Neural crest cell (in vitro differentiated cells): ENCODE data around the gene APOB. TPM values are rescaled to one million over a fixed set of nuclear protein-coding genes. Genes with fewer than 3 reads are reported as not detected.

Experiments
- DNase-seq: peaks from one replicate; pipeline ENCODE4 v3.0.0; 2021; ENCODE audit warnings: low read depth, mixed read lengths, low spot score
- H3K27ac Mint-ChIP-seq: one replicate; pipeline ENCODE4 v1.8.0; 2021; ENCODE audit warnings: mild to moderate bottlenecking, mixed read lengths; ENCODE audit not compliant: unreplicated experiment
- H3K27me3 Mint-ChIP-seq: 2 replicates; pipeline ENCODE4 v1.8.0; 2021; ENCODE audit warnings: low read depth, mild to moderate bottlenecking, mixed read lengths
- H3K36me3 Mint-ChIP-seq: 2 replicates; pipeline ENCODE4 v1.8.0; 2021; ENCODE audit warnings: low read depth, mild to moderate bottlenecking, mixed read lengths
- H3K4me1 Mint-ChIP-seq: 2 replicates; pipeline ENCODE4 v1.8.0; 2021; ENCODE audit warnings: mixed read lengths
- H3K4me3 Mint-ChIP-seq: one replicate; pipeline ENCODE4 v1.8.0; 2021; ENCODE audit warnings: mild to moderate bottlenecking, mixed read lengths
- H3K9me3 Mint-ChIP-seq: 2 replicates; pipeline ENCODE4 v1.8.0; 2021; ENCODE audit warnings: mixed read lengths
- total RNA-seq: library from RNA; stranded (reverse); gene quantifications from 2 replicates; pipeline ENCODE4 v1.2.1, GENCODE V29; 2021
- TF ChIP-seq, protein P1 (sequence below): fragments of 200-600 bp; sonication (generic); conservative IDR thresholded peaks from 2 replicates; pipeline ENCODE4 v1.5.0; 2021; ENCODE audit warnings: antibody characterized with exemption, mild to moderate bottlenecking

The APOB gene
- total RNA-seq, 1 donor from 2014 or later = 0.09 TPM

DNA sequence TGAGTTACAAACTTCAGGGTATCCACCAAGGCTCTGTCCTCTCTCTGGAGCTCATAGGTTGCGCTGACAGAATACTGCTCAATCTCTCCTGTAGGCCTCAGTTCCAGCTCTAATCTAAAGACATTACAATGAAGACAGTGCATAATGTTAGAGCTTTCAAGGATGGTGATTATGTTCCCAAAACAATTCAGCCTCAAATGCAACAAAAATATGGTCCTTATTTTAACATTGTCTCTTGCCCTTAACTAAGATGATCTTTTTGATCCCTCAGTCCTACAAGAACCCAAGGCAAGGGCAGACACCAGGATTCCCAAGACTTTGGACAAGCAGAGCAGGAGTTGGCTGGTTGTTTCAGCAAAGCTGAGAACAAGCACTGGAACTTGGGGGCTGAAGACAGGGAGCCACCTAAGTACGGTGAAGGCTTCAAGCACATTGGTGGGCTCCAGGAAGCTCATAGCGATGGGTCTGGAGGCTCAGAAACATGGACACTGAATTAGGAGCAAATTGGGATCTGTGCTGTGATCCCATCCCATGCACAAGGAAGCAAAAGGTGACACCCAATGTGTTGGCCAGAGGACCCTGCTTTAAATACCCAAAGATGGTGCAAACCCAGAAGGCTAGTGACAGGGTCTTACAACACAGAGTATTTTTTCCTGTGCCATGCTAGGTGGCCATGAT lies 24.7 kb downstream of the APOB start:
- Mint-ChIP-seq H3K27ac (no peak overlapping the region), H3K4me3 (no peak overlapping the region)

DNA sequence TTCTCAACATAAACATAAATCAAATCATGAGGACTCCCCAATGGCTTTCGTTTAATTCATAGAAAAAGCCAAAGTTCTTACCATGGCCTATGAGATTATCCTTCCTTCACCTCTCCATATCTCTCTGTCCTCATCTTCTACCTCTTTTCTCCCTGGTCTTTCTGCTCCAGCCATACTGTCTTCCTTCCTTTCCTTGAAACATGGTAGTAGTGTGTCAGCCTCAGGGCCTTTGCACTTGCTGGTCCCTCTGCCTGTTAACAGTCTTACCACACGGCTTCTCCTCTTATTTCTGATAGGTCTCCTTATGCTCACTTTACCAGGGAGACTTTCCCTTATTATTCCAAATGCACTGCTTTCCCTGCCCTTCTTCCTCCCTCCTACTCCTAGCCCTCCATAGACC lies 25.6 kb downstream of the APOB start:
- peaks cover 5% of the 10 kb centered on the region for H3K9me3 Mint-ChIP-seq
- no peaks in the 10 kb centered on the region for H3K4me1 Mint-ChIP-seq
- no peak overlapping the region for H3K27ac Mint-ChIP-seq
- no peak overlapping the region for H3K4me3 Mint-ChIP-seq
- TF ChIP-seq, protein P1, sequence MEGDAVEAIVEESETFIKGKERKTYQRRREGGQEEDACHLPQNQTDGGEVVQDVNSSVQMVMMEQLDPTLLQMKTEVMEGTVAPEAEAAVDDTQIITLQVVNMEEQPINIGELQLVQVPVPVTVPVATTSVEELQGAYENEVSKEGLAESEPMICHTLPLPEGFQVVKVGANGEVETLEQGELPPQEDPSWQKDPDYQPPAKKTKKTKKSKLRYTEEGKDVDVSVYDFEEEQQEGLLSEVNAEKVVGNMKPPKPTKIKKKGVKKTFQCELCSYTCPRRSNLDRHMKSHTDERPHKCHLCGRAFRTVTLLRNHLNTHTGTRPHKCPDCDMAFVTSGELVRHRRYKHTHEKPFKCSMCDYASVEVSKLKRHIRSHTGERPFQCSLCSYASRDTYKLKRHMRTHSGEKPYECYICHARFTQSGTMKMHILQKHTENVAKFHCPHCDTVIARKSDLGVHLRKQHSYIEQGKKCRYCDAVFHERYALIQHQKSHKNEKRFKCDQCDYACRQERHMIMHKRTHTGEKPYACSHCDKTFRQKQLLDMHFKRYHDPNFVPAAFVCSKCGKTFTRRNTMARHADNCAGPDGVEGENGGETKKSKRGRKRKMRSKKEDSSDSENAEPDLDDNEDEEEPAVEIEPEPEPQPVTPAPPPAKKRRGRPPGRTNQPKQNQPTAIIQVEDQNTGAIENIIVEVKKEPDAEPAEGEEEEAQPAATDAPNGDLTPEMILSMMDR = no peak
- no peaks in the 10 kb centered on the region for H3K36me3 Mint-ChIP-seq
- DNase-seq = no peak
- peaks cover 19% of the 10 kb centered on the region for H3K27me3 Mint-ChIP-seq

More for the DNA sequence above, 24.7 kb downstream of the APOB start:
- TF ChIP-seq, protein P1 = no peak
- peaks cover 3% of the 10 kb centered on the region for H3K9me3 Mint-ChIP-seq
- H3K36me3 Mint-ChIP-seq = no peaks in the 10 kb centered on the region
- H3K4me1 Mint-ChIP-seq = no peaks in the 10 kb centered on the region
- peaks cover 15% of the 10 kb centered on the region for H3K27me3 Mint-ChIP-seq
- no peak for DNase-seq

DNA sequence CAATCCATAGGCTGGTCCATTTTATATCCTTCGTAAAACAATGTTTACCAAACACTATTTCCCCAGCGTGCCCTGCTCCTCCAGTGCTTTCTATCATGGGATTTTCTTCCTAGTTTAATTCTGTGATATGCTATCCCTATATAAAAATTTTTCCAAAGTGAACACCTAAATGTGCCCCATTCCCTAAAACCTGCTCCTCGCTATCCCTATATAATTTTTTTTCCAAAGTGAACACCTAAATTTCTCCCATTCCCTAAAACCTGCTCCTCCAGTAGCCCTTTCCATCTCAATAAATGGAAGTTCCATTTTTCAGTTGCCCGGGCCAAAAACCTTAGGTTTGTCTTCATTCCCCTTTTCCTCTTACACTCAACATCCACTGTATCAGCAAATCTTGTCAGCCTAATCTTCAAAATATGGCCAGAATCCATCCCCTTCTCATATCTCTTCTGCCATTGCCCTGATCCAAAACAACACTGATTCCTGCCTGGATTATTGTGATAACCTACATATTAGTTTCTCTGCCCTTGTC lies 26.1 kb downstream of the APOB start:
- H3K36me3 Mint-ChIP-seq = no peaks in the 10 kb centered on the region
- TF ChIP-seq, protein P1 = no peak
- peaks cover 16% of the 10 kb centered on the region for H3K27me3 Mint-ChIP-seq
- peaks cover 5% of the 10 kb centered on the region for H3K9me3 Mint-ChIP-seq
- no peak for DNase-seq
- H3K4me3 Mint-ChIP-seq = no peak overlapping the region
- H3K4me1 Mint-ChIP-seq = no peaks in the 10 kb centered on the region
- H3K27ac Mint-ChIP-seq = no peak overlapping the region

DNA sequence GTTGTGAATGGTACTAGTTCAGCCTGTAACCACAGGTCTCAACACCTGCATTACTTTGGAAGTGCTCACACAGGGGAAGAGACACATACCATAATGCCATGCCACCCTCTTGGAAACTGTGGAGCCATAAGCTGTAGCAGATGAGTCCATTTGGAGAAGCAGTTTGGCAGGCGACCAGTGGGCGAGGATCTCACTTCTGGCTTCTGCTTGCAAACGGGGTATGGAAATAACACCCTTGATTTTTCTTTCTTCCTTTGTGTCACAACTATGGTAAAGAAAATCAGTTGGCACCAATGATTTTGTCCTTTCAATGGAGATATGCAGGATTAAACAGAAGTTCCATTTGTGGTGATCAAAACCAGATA lies 28.6 kb downstream of the APOB start:
- Mint-ChIP-seq H3K27ac (no peak overlapping the region), H3K9me3 (peaks cover 5% of the 10 kb centered on the region), H3K27me3 (peaks cover 26% of the 10 kb centered on the region), H3K4me1 (no peaks in the 10 kb centered on the region), H3K36me3 (no peaks in the 10 kb centered on the region), H3K4me3 (no peak overlapping the region)
- DNase-seq = no peak
- TF ChIP-seq, protein P1 = no peak

DNA sequence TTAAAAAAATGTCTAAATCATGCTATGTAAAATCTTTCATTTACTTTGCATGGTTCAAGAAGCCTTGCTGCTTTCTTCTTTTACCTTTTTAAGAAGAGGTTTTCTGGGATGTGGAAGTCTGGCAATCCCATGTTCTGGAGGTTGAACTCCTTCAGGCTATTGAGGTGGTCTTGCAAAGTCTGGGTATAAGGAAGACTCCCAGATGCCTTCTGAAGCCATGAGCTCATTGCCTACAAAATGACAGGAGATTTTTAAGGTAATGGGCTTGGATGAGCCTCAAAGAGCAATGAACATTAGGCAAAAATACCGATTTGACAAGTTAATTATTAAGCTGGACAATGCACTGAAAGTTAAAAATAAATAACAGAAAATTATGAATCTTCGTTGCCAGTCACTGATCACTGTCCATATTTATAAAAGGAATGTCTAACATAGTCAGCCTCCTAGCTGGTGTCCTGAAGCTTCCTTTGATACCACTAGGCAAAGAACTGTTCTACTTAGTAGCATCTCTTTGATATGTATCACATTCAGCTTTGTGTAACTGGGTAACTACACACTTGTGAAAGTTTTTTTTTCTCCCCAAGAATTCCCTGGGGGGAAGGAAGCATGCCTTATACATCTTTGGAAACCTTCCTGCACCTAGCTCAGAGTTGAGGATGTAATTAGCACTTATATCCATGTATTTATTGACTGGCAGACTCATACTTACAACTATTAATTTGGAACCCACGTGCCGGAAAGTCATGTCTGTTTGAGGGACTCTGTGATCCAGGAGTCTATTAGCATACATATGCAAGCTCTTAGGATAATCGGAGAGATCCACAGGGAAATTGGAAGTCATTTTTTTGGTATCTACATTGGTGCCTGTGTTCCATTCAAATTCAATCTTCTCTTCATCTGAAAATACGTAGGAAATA lies 29.3 kb downstream of the APOB start:
- H3K27ac Mint-ChIP-seq = no peak overlapping the region
- peaks cover 30% of the 10 kb centered on the region for H3K27me3 Mint-ChIP-seq
- H3K36me3 Mint-ChIP-seq = no peaks in the 10 kb centered on the region
- no peak for DNase-seq
- H3K9me3 Mint-ChIP-seq = peaks cover 5% of the 10 kb centered on the region
- TF ChIP-seq, protein P1 = no peak
- no peaks in the 10 kb centered on the region for H3K4me1 Mint-ChIP-seq
- no peak overlapping the region for H3K4me3 Mint-ChIP-seq
